A549 (cell line): ENCODE data around the gene TACR3. TPM values are rescaled to one million over a fixed set of nuclear protein-coding genes. Genes with fewer than 3 reads are reported as not detected.

ENCODE experiments used
- ATAC-seq, 2 experiments: fragments of 200-7000 bp in 1 of 2; fragments of >200 bp in 1 of 2; cut with Nextera tagmentation in 1 of 2; cut with Tn5 transposase in 1 of 2; 3 replicates each; pipeline versions ENCODE4 v1.8.0 to v1.9.1; 2018 to 2020; ENCODE audit warnings: mild to moderate bottlenecking in 1 of 2, moderate library complexity in 1 of 2
- CTCF ChIA-PET: fragments of 300-600 bp; sonication (Branson Sonifier 250); formaldehyde crosslinking; extraction: SDS; loops from one replicate; lab custom pipeline; 2021; ENCODE audit warnings: antibody characterized with exemption, inconsistent platforms; lab: Yijun Ruan, JAX
- POLR2A ChIA-PET: fragments of 350-600 bp; formaldehyde crosslinking; extraction: SDS; loops from one replicate; lab custom pipeline; 2021; ENCODE audit warnings: antibody characterized with exemption, inconsistent platforms; lab: Yijun Ruan, JAX
- DNase-seq, 2 experiments: peaks; one replicate each; pipeline versions ENCODE4 v3.0.0 to v3.0.0-alpha.2; 2011 to 2016; ENCODE audit warnings: low read depth in 1 of 2, low spot score in 1 of 2
- FAIRE-seq: peaks from 2 replicates; lab custom pipeline; 2011; peaks lifted over from hg19 to GRCh38; lab: Jason Lieb, UNC
- H3K27ac ChIP-seq, 2 experiments: fragments of >200 bp; sonication (Bioruptor Twin); formaldehyde crosslinking; 3 replicates each; pipeline ENCODE4 v1.5.1; 2016 to 2017
- H3K4me1 ChIP-seq: fragments of >200 bp; sonication (Bioruptor Twin); formaldehyde crosslinking; 3 replicates; pipeline ENCODE4 v1.6.1; 2016
- H3K4me2 ChIP-seq: fragments of >200 bp; sonication (Bioruptor Twin); formaldehyde crosslinking; 3 replicates; pipeline ENCODE4 v1.6.1; 2016
- H3K4me3 ChIP-seq: fragments of >200 bp; sonication (Bioruptor Twin); formaldehyde crosslinking; 3 replicates; pipeline ENCODE4 v1.5.1; 2016
- H3K9me3 ChIP-seq: fragments of >200 bp; sonication (Bioruptor Twin); formaldehyde crosslinking; 3 replicates; pipeline ENCODE4 v1.6.1; 2016
- BHLHE40 ChIP-seq: IDR thresholded peaks from 2 replicates; pipeline ENCODE4 v1.6.1; 2012; ENCODE audit warnings: low read depth, low read length, inconsistent platforms
- CHD2 ChIP-seq: fragments of 150-350 bp; IDR thresholded peaks from 2 replicates; pipeline ENCODE4 v1.6.1; 2014; ENCODE audit warnings: low read length; ENCODE audit not compliant: partially characterized antibody
- CHD4 ChIP-seq: fragments of 200-600 bp; sonication (generic); IDR thresholded peaks from 2 replicates; pipeline ENCODE4 v1.6.1; 2016; ENCODE audit warnings: antibody characterized with exemption, mild to moderate bottlenecking, borderline replicate concordance
- EHF ChIP-seq: fragments of 250-450 bp; sonication (Bioruptor Pico); IDR thresholded peaks from 2 replicates; pipeline ENCODE4 v1.5.0; 2020; ENCODE audit warnings: mild to moderate bottlenecking
- EHMT2 ChIP-seq: fragments of 200-600 bp; sonication (generic); IDR thresholded peaks from 2 replicates; pipeline ENCODE4 v1.6.1; 2016; ENCODE audit warnings: antibody characterized with exemption, low read depth, mild to moderate bottlenecking, moderate library complexity
- FOSB ChIP-seq: fragments of 250-450 bp; sonication (Bioruptor Pico); IDR thresholded peaks from 2 replicates; pipeline ENCODE4 v1.5.0; 2020; ENCODE audit warnings: mild to moderate bottlenecking, moderate library complexity
- HEYL ChIP-seq: fragments of 250-450 bp; sonication (Bioruptor Pico); IDR thresholded peaks from 2 replicates; pipeline ENCODE4 v1.8.0; 2021; ENCODE audit warnings: mild to moderate bottlenecking, moderate library complexity
- HOXA7 ChIP-seq: fragments of 250-450 bp; sonication (Bioruptor Pico); IDR thresholded peaks from 2 replicates; pipeline ENCODE4 v1.5.0; 2020; ENCODE audit warnings: mild to moderate bottlenecking, moderate library complexity
- HOXB13 ChIP-seq: fragments of 250-450 bp; sonication (Bioruptor Pico); IDR thresholded peaks from 2 replicates; pipeline ENCODE4 v1.5.0; 2020; ENCODE audit warnings: low read depth, mild to moderate bottlenecking, moderate library complexity
- JUN ChIP-seq, 2 experiments: fragments of >200 bp; sonication (Bioruptor Twin); formaldehyde crosslinking; IDR thresholded peaks; 2 replicates in 1 of 2; 3 replicates in 1 of 2; pipeline ENCODE4 v1.6.1; 2016 to 2017
- KDM1A ChIP-seq: fragments of 200-600 bp; sonication (generic); IDR thresholded peaks from 2 replicates; pipeline ENCODE4 v1.6.1; 2016; ENCODE audit warnings: low read depth, mild to moderate bottlenecking
- KDM5A ChIP-seq: fragments of 200-600 bp; sonication (generic); IDR thresholded peaks from 2 replicates; pipeline ENCODE4 v1.6.1; 2016; ENCODE audit warnings: antibody characterized with exemption, mild to moderate bottlenecking
- MAFK ChIP-seq: fragments of 450-650 bp; IDR thresholded peaks from 2 replicates; pipeline ENCODE4 v1.6.1; 2014; ENCODE audit not compliant: partially characterized antibody
- MAX ChIP-seq: IDR thresholded peaks from 2 replicates; pipeline ENCODE4 v1.6.1; 2012
- NFE2L2 ChIP-seq: fragments of 150-350 bp; conservative IDR thresholded peaks from 2 replicates; pipeline ENCODE4 v1.6.1; 2014; ENCODE audit warnings: low read length
- NR3C1 ChIP-seq: fragments of >200 bp; sonication (Bioruptor Twin); formaldehyde crosslinking; IDR thresholded peaks from 3 replicates; pipeline ENCODE4 v1.6.1; 2017
- POLR2AphosphoS2 ChIP-seq: conservative IDR thresholded peaks from 2 replicates; pipeline ENCODE4 v1.6.1; 2012; ENCODE audit warnings: low read length, improper control_type of control experiment, inconsistent platforms
- RFX5 ChIP-seq: fragments of 450-650 bp; IDR thresholded peaks from 2 replicates; pipeline ENCODE4 v1.7.1; 2014; ENCODE audit warnings: antibody characterized with exemption, mild to moderate bottlenecking, moderate library complexity
- RNF2 ChIP-seq: fragments of 200-600 bp; sonication (generic); IDR thresholded peaks from 2 replicates; pipeline ENCODE4 v1.6.1; 2016; ENCODE audit warnings: low read depth, mild to moderate bottlenecking, antibody characterized with exemption, moderate library complexity, borderline replicate concordance
- TP53 ChIP-seq: fragments of 250-450 bp; sonication (Bioruptor Pico); IDR thresholded peaks from 2 replicates; pipeline ENCODE4 v1.5.0; 2021; ENCODE audit warnings: mild to moderate bottlenecking, moderate library complexity
- ZC3H11A ChIP-seq: fragments of 450-650 bp; IDR thresholded peaks from 2 replicates; pipeline ENCODE4 v1.6.1; 2014; ENCODE audit warnings: antibody characterized with exemption, mild to moderate bottlenecking
- ZNF302 ChIP-seq: fragments of 250-450 bp; sonication (Bioruptor Pico); IDR thresholded peaks from 2 replicates; pipeline ENCODE4 v1.9.0; 2021; ENCODE audit warnings: inconsistent platforms, mild to moderate bottlenecking, moderate library complexity
- WGBS: methylation state at CpG from one replicate; pipeline ENCODE4 v1.1.6; 2017; ENCODE audit errors: missing lambda C conversion rate; 5-methylcytosine and 5-hydroxymethylcytosine counted together
- polyA minus RNA-seq: library from RNA; depleted of rRNA, polyadenylated mRNA; stranded (reverse); fragments of >200 nt; gene quantifications from 2 replicates; pipeline ENCODE4 v1.2.3, GENCODE V29; 2011; rRNA and poly(A)+ RNA removed
- polyA plus RNA-seq, 4 experiments: library from polyadenylated mRNA; depleted of rRNA in 3 of 4; stranded (reverse); fragments of >200 nt; fragmentation: RNase III in 1 of 4; extraction: RNeasy Plus Mini Kit Qiagen cat#74134 plus additional on column Dnase treatment in 1 of 4; gene quantifications; 2 replicates in 3 of 4; 3 replicates in 1 of 4; pipeline ENCODE4 v1.2.3, GENCODE V29; 2011 to 2017
- TF ChIP-seq, protein P1 (sequence below): IDR thresholded peaks from 2 replicates; pipeline ENCODE4 v1.6.1; 2012; ENCODE audit warnings: low read depth, borderline replicate concordance

TACR3 gene, protein sequence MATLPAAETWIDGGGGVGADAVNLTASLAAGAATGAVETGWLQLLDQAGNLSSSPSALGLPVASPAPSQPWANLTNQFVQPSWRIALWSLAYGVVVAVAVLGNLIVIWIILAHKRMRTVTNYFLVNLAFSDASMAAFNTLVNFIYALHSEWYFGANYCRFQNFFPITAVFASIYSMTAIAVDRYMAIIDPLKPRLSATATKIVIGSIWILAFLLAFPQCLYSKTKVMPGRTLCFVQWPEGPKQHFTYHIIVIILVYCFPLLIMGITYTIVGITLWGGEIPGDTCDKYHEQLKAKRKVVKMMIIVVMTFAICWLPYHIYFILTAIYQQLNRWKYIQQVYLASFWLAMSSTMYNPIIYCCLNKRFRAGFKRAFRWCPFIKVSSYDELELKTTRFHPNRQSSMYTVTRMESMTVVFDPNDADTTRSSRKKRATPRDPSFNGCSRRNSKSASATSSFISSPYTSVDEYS
- polyA plus RNA-seq (2011; rRNA removed) (not detected in 2 replicates), polyA plus RNA-seq (2017; fragmentation: RNase III; extraction: RNeasy Plus Mini Kit Qiagen cat#74134 plus additional on column Dnase treatment) (not detected in 3 replicates), polyA minus RNA-seq (not detected in 2 replicates)
- not detected in 2 replicates for polyA plus RNA-seq (2012; cell fraction: cytosol; rRNA removed)
- polyA plus RNA-seq (2012; cell fraction: nucleus; rRNA removed), result not detected in 2 replicates

- no peak within 1 kb of the TSS for H3K4me3 ChIP-seq
- H3K4me1 ChIP-seq, result no peaks in the 10 kb centered on the region
- POLR2A ChIA-PET, result no interaction called here
- WGBS, result 8% methylated on average over 10 of the region's 20 CpGs
- H3K9me3 ChIP-seq, result no peaks in the 10 kb centered on the region
- no peak for DNase-seq
- peak in 1 of 2 experiments; percentile 44; a peak in 3 of 6 replicates for ATAC-seq
- CTCF ChIA-PET, result no interaction called here
- TF ChIP-seq ZNF302 (no peak), MAX (no peak), FOSB (CRISPR knock-in tag) (no peak), RNF2 (no peak), ZC3H11A (no peak)
- FAIRE-seq, result no peak
- H3K27ac ChIP-seq, result no peak within 1 kb of the TSS
- H3K4me2 ChIP-seq, result peak within 1 kb of the TSS; percentile 50
Measured at GRCh38 chr4:103719830-103720207, at the start of gene TACR3. TACR3 (minus strand) TSS chr4:103719985; CDS start chr4:103719675, 310 bp downstream.

GRCh38 chr4:103757631-103758030, 37.8 kb upstream of the TACR3 start:
- POLR2A ChIA-PET, result no interaction called here
- no peak for FAIRE-seq
- no peak overlapping the region for H3K27ac ChIP-seq
- CTCF ChIA-PET, result no interaction called here
- H3K9me3 ChIP-seq, result no peaks in the 10 kb centered on the region
- H3K4me3 ChIP-seq, result no peak overlapping the region
- TF ChIP-seq MAFK, result no peak
- no peak for TF ChIP-seq CHD2
- no peak for TF ChIP-seq CHD4
- DNase-seq, result no peak
- 30% methylated on average over 2 of the region's 2 CpGs for WGBS
- no peak overlapping the region for H3K4me2 ChIP-seq
- ATAC-seq, result no peak
- H3K4me1 ChIP-seq, result no peaks in the 10 kb centered on the region

DNA sequence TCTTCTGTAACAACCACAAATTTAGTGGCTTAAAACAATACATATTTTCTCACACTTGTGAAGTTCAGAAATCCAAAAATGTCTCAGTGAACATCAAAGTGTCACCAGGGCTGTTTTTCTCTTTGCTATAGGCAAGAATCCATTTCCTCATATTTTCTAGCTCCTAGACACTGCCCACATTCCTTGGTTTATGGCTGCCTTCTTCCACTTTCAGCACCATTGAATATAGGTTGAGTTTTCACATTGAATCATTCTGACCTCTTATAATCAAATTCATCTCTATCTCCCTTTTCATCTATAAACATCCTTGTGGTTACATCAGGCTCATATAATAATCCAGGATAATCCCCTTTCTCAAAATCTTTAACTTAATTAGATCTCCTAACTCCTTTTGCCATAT, 37.0 kb upstream of the TACR3 start:
- H3K4me3 ChIP-seq, result no peak overlapping the region
- POLR2A ChIA-PET, result no interaction called here
- TF ChIP-seq HOXB13 (CRISPR knock-in tag) (no peak), CHD4 (no peak), NR3C1 (no peak), HEYL (CRISPR knock-in tag) (no peak), CHD2 (no peak)
- TF ChIP-seq, all 56 proteins: peak for 0
- Histone ChIP-seq H3K9me3 (no peaks in the 10 kb centered on the region), H3K27ac (no peak overlapping the region), H3K4me1 (no peaks in the 10 kb centered on the region), H3K4me2 (no peak overlapping the region)
- ATAC-seq (no peak), DNase-seq (no peak), FAIRE-seq (no peak)
- CTCF ChIA-PET, result no interaction called here

GRCh38 chr4:103754844-103755243, 35.1 kb upstream of the TACR3 start:
- H3K4me2 ChIP-seq, result no peak overlapping the region
- no peak for ATAC-seq
- TF ChIP-seq CHD4 (no peak), HOXA7 (CRISPR knock-in tag) (no peak), KDM1A (no peak), EHMT2 (no peak), KDM5A (no peak), POLR2AphosphoS2 (no peak), MAX (no peak), JUN (IDR thresholded peaks at IDR 0.05) (no peak), MAFK (peak; percentile 61), ZC3H11A (no peak), EHF (CRISPR knock-in tag) (no peak), BHLHE40 (no peak), TP53 (CRISPR knock-in tag) (no peak), RFX5 (no peak), NFE2L2 (peak; percentile 58)
- TF ChIP-seq, protein P1, sequence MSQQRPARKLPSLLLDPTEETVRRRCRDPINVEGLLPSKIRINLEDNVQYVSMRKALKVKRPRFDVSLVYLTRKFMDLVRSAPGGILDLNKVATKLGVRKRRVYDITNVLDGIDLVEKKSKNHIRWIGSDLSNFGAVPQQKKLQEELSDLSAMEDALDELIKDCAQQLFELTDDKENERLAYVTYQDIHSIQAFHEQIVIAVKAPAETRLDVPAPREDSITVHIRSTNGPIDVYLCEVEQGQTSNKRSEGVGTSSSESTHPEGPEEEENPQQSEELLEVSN, result no peak
- TF ChIP-seq, all 56 proteins: peak for 2
- Histone ChIP-seq H3K9me3 (no peaks in the 10 kb centered on the region), H3K27ac (peak overlapping the region; percentile 28 to 47; a peak in 1 of 6 replicates), H3K4me1 (no peaks in the 10 kb centered on the region), H3K4me3 (no peak overlapping the region)
- ChIA-PET POLR2A (no interaction called here), CTCF (no interaction called here)
- DNase-seq (peak in 1 of 2 experiments; percentile 21), FAIRE-seq (no peak)
- WGBS, result 53% methylated on average over 3 of the region's 3 CpGs
